K562 (cell line): ENCODE measurements around the gene HLA-E. TPM values are rescaled to one million over a fixed set of nuclear protein-coding genes. Genes with fewer than 3 reads are reported as not detected.

ENCODE experiments used
- ATAC-seq: fragments of 200-7000 bp; cut with Tn5 transposase; 3 replicates; pipeline ENCODE4 v1.9.1; 2020; ENCODE audit warnings: moderate library complexity
- BruUV-seq: library from RNA; stranded (reverse); fragments of 400-500 nt; replicated peaks from 2 replicates; lab custom pipeline; 2021; lab: Mats Ljungman, UMichigan
- CTCF ChIA-PET: fragments of 300-600 bp; formaldehyde crosslinking; extraction: SDS; loops from one replicate; lab custom pipeline; 2021; ENCODE audit warnings: low intra/inter-chr PET ratio; lab: Yijun Ruan, JAX
- POLR2A ChIA-PET: fragments of 300-600, 350-650 bp; sonication (Branson Sonifier 250); formaldehyde crosslinking; extraction: SDS; loops from one replicate; lab custom pipeline; 2021; ENCODE audit warnings: antibody characterized with exemption, inconsistent platforms; lab: Yijun Ruan, JAX
- DNase-seq, 4 experiments: peaks; one replicate each; pipeline versions ENCODE4 v3.0.0 to v3.0.0-alpha.2; 2011 to 2018; ENCODE audit warnings: low spot score in 3 of 4, mixed read lengths in 3 of 4; ENCODE audit errors: extremely low read depth in 1 of 4
- FAIRE-seq: peaks from 2 replicates; lab custom pipeline; 2011; peaks lifted over from hg19 to GRCh38; lab: Jason Lieb, UNC
- H2AFZ ChIP-seq: 2 replicates; pipeline ENCODE4 v1.6.0; 2011; ENCODE audit warnings: low read depth, low read length, control low read depth, inconsistent platforms
- H3K27ac ChIP-seq: fragments of 200-600 bp; 3 replicates; pipeline ENCODE4 v1.8.0; 2011; ENCODE audit warnings: low read depth, mild to moderate bottlenecking, control low read depth, inconsistent platforms, low read length, moderate library complexity, mixed read lengths; ENCODE audit errors: extremely low read depth
- H3K27me3 ChIP-seq, 2 experiments: fragments of 300-600 bp in 1 of 2; 2 replicates in 1 of 2; 3 replicates in 1 of 2; pipeline versions ENCODE4 v1.6.0 to v1.8.0; 2011; ENCODE audit warnings: inconsistent platforms in 2 of 2, low read length in 2 of 2, mild to moderate bottlenecking in 1 of 2, mixed read lengths in 1 of 2, moderate library complexity in 1 of 2; ENCODE audit not compliant: control insufficient read depth in 2 of 2, insufficient read depth in 2 of 2
- H3K36me3 ChIP-seq: fragments of 300-600 bp; 3 replicates; pipeline ENCODE4 v1.8.0; 2011; ENCODE audit warnings: mild to moderate bottlenecking, low read length, inconsistent platforms; ENCODE audit not compliant: control insufficient read depth, insufficient read depth
- H3K4me1 ChIP-seq, 2 experiments: fragments of 200-600 bp in 1 of 2; replicated peaks in 1 of 2; 2 replicates in 1 of 2; 3 replicates in 1 of 2; pipeline versions ENCODE4 v1.5.1 to v1.8.0; 2011; ENCODE audit warnings: inconsistent platforms in 2 of 2, low read length in 2 of 2, mild to moderate bottlenecking in 1 of 2, mixed read lengths in 1 of 2, moderate library complexity in 1 of 2; ENCODE audit not compliant: control insufficient read depth in 2 of 2, insufficient read depth in 2 of 2
- H3K4me2 ChIP-seq: 2 replicates; pipeline ENCODE4 v1.6.1; 2011; ENCODE audit warnings: low read length, control low read depth, inconsistent platforms, mixed read lengths; ENCODE audit not compliant: insufficient read depth
- H3K4me3 ChIP-seq: fragments of 200-600 bp; sonication (generic), shearing (Covaris generic); 2 replicates; pipeline ENCODE4 v1.5.1; 2016; ENCODE audit warnings: control low read depth, inconsistent platforms
- H3K79me2 ChIP-seq: fragments of 200-600 bp; 3 replicates; pipeline ENCODE4 v1.8.0; 2011; ENCODE audit warnings: low read length, inconsistent platforms; ENCODE audit not compliant: control insufficient read depth, insufficient read depth
- H3K9ac ChIP-seq, 2 experiments: 2 replicates each; pipeline versions ENCODE4 v1.6.0 to v1.6.1; 2011; ENCODE audit warnings: low read depth in 2 of 2, low read length in 2 of 2, control low read depth in 1 of 2, inconsistent platforms in 1 of 2, mild to moderate bottlenecking in 1 of 2, mixed read lengths in 1 of 2; ENCODE audit not compliant: insufficient read depth in 1 of 2
- H3K9me1 ChIP-seq: one replicate; pipeline ENCODE4 v1.6.0; 2011; ENCODE audit warnings: inconsistent platforms, mild to moderate bottlenecking, low read length, moderate library complexity; ENCODE audit not compliant: control insufficient read depth, insufficient read depth
- H3K9me3 ChIP-seq: replicated peaks from 2 replicates; pipeline ENCODE4 v1.5.1; 2011; ENCODE audit warnings: low read depth, low read length, inconsistent platforms; ENCODE audit not compliant: control insufficient read depth, insufficient read depth
- H4K20me1 ChIP-seq: replicated peaks from 2 replicates; pipeline ENCODE4 v1.6.1; 2011; ENCODE audit warnings: low read length, inconsistent platforms, mixed read lengths; ENCODE audit not compliant: control insufficient read depth, insufficient read depth
- CCAR2 ChIP-seq: fragments of 200-400 bp; formaldehyde crosslinking; IDR thresholded peaks from 2 replicates; pipeline ENCODE4 v1.6.1; 2017; ENCODE audit warnings: mild to moderate bottlenecking, low read depth, low read length
- DNMT1 ChIP-seq: fragments of 450-650 bp; IDR thresholded peaks from 2 replicates; pipeline ENCODE4 v1.6.1; 2016; ENCODE audit warnings: antibody characterized with exemption, mild to moderate bottlenecking
- MTA1 ChIP-seq: fragments of 450-650 bp; IDR thresholded peaks from 2 replicates; pipeline ENCODE4 v1.6.1; 2017; ENCODE audit warnings: borderline replicate concordance
- MTF1 ChIP-seq: fragments of 250-450 bp; sonication (Bioruptor Pico); IDR thresholded peaks from 2 replicates; pipeline ENCODE4 v1.9.0; 2021; ENCODE audit warnings: moderate library complexity, mild to moderate bottlenecking, inconsistent platforms, borderline replicate concordance
- NFIC ChIP-seq: fragments of 450-650 bp; IDR thresholded peaks from 2 replicates; pipeline ENCODE4 v1.6.1; 2017; ENCODE audit warnings: mild to moderate bottlenecking, inconsistent platforms
- TAL1 ChIP-seq: fragments of 450-650 bp; IDR thresholded peaks from 2 replicates; pipeline ENCODE4 v1.6.1; 2016; ENCODE audit warnings: mild to moderate bottlenecking
- ZBTB1 ChIP-seq: sonication (generic); formaldehyde crosslinking; IDR thresholded peaks from 2 replicates; pipeline ENCODE4 v1.8.1; 2023; ENCODE audit warnings: missing genetic modification reagents, low read depth, mild to moderate bottlenecking, borderline replicate concordance
- ZNF316 ChIP-seq: fragments of 450-650 bp; IDR thresholded peaks from 2 replicates; pipeline ENCODE4 v1.6.1; 2016
- ZNF431 ChIP-seq: sonication (generic); formaldehyde crosslinking; IDR thresholded peaks from 2 replicates; pipeline ENCODE4 v1.8.0; 2022; ENCODE audit warnings: mild to moderate bottlenecking, missing genetic modification reagents
- ZNF668 ChIP-seq: fragments of 250-450 bp; sonication (Bioruptor Pico); IDR thresholded peaks from 2 replicates; pipeline ENCODE4 v1.8.0; 2022; ENCODE audit warnings: mild to moderate bottlenecking, inconsistent platforms
- WGBS: fragments of 100-300 bp; shearing (Covaris generic); methylation state at CpG from one replicate; pipeline ENCODE4 v1.1.6; 2016; ENCODE audit warnings: low coverage, mixed read lengths; ENCODE audit not compliant: insufficient coverage; ENCODE audit errors: missing lambda C conversion rate; 5-methylcytosine and 5-hydroxymethylcytosine counted together
- in situ Hi-C: fragments of 300-500 bp; cut with MboI; formaldehyde crosslinking; loops from 4 replicates; pipeline ENCODE4 v1.15.0; 2018; ENCODE audit warnings: inconsistent platforms, mixed read lengths
- intact Hi-C: fragments of 100-400 bp; cut with micrococcal nuclease; formaldehyde crosslinking; loops from 2 replicates; pipeline ENCODE4 v1.14.2; 2022
- polyA plus RNA-seq, 8 experiments: library from polyadenylated mRNA; depleted of rRNA in 4 of 8; stranded (reverse) in 5 of 8; unstranded in 3 of 8; fragments of >200 nt; fragmentation: Nextera tagmentation in 2 of 8; fragmentation: Illumina TruSeq in 1 of 8; extraction: Ambion mirVana in 2 of 8; extraction: Trizol in 1 of 8; gene quantifications; 2 replicates each; pipeline versions ENCODE4 v1.2.1 to v1.2.3, GENCODE V29; 2011 to 2014; ENCODE audit warnings: inconsistent platforms in 1 of 8, missing spikeins in 1 of 8
- total RNA-seq, 7 experiments: library from RNA; depleted of rRNA in 6 of 7; stranded (reverse); fragments of >200 nt in 6 of 7; fragmentation: Illumina TruSeq in 2 of 7; extraction: Trizol in 2 of 7; gene quantifications; 2 replicates each; pipeline versions ENCODE4 v1.2.1 to v1.2.3, GENCODE V29; 2011 to 2021; ENCODE audit warnings: low replicate concordance in 1 of 7

HLA-E gene
- total and polyA plus RNA-seq, 9 of the 15 experiments (the other 6 are each of a cell fraction or from before 2014, with no cell fraction given) = 3.2 to 39.9 (median 26.8) TPM

GRCh38 chr6:30461055-30461454 lies 28.3 kb upstream of the HLA-E start:
- Histone ChIP-seq H3K9me3 (no peaks in the 10 kb centered on the region), H3K27me3 (peaks cover 57 to 67% of the 10 kb centered on the region in 2 experiments), H3K4me3 (no peak overlapping the region), H3K9me1 (no peaks in the 10 kb centered on the region), H4K20me1 (no peaks in the 10 kb centered on the region), H3K27ac (no peak overlapping the region), H3K4me1 (peaks cover under 1 to 12% of the 10 kb centered on the region in 2 experiments; a peak in 2 of 5 replicates), H3K9ac (no peak overlapping the region), H3K36me3 (no peaks in the 10 kb centered on the region), H3K79me2 (no peaks in the 10 kb centered on the region), H2AFZ (no peak overlapping the region), H3K4me2 (no peak overlapping the region)
- POLR2A ChIA-PET = no interaction called here
- no peak for ATAC-seq
- no TSS peak for BruUV-seq
- 4% methylated on average over 5 of the region's 5 CpGs for WGBS
- TF ChIP-seq ZNF316 = 0 out of 2 replicates have a peak, but pooled peaks have one; percentile 9
- no peak for TF ChIP-seq DNMT1
- DNase-seq = no peak
- in situ Hi-C loops (no loop called here), intact Hi-C loops (no loop called here)
- FAIRE-seq = no peak
- CTCF ChIA-PET = no interaction called here

- Histone ChIP-seq H3K9ac (no peak overlapping the region), H4K20me1 (no peaks in the 10 kb centered on the region), H3K4me1 (peaks cover 6 to 21% of the 10 kb centered on the region in 2 experiments; a peak in 2 of 5 replicates)
- 3% methylated on average over 7 of the region's 7 CpGs for WGBS
- ATAC-seq (no peak), FAIRE-seq (no peak)
- in situ Hi-C loops = no loop called here
- intact Hi-C loops = no loop called here
- TF ChIP-seq ZNF668 (no peak), MTA1 (no peak), TAL1 (no peak), ZNF431 (CRISPR knock-in tag) (no peak), MTF1 (CRISPR knock-in tag) (no peak), CCAR2 (no peak), NFIC (no peak), ZBTB1 (CRISPR knock-in tag) (no peak)
- TF ChIP-seq, all 486 proteins: peak for 0
- Histone ChIP-seq H3K36me3 (no peaks in the 10 kb centered on the region), H3K9me3 (no peaks in the 10 kb centered on the region), H3K4me3 (no peak overlapping the region), H3K27me3 (peaks cover 68 to 72% of the 10 kb centered on the region in 2 experiments), H3K4me2 (no peak overlapping the region), H3K79me2 (no peaks in the 10 kb centered on the region), H3K9me1 (no peaks in the 10 kb centered on the region), H3K27ac (no peak overlapping the region), H2AFZ (no peak overlapping the region)
- no peak for DNase-seq
- ChIA-PET CTCF (no interaction called here), POLR2A (no interaction called here)
- BruUV-seq = no TSS peak
These were observed 26.8 kb upstream of the HLA-E start for GRCh38 chr6:30462482-30462881.
